GM12801 (cell line): Measurements from ENCODE around the gene CAST.

Experiments
- TF ChIP-seq, protein P1 (sequence below): IDR thresholded peaks from one replicate; pipeline ENCODE4 v1.5.1; 2011; ENCODE audit warnings: control low read depth; ENCODE audit not compliant: insufficient read length; ENCODE audit errors: extremely low read depth

The CAST gene

DNA sequence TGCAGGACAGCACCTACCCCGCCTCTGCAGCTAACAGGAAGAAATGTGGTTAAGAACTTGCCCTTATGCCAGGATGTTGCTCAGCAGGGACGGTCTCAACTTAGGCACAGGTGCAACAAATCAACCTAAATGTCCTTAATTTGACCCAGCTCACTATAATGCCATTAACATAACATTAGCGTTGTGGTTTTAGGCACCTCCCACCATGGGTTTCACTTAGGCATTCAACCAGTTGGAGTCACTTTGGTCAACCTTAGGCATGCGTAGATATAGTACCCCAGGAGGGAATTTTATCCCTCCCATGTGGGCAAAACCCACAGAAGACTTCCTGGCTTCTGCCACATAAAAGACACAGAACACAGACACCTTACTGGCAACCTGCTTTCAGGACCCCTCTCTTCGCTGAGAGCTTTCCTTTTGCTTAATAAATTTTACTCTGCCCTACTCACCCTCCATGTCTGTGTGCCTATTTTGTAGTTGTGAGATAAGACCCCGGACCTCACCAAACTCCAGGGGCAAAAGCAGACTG is 154.3 kb downstream of the CAST start:
- TF ChIP-seq, protein P1, sequence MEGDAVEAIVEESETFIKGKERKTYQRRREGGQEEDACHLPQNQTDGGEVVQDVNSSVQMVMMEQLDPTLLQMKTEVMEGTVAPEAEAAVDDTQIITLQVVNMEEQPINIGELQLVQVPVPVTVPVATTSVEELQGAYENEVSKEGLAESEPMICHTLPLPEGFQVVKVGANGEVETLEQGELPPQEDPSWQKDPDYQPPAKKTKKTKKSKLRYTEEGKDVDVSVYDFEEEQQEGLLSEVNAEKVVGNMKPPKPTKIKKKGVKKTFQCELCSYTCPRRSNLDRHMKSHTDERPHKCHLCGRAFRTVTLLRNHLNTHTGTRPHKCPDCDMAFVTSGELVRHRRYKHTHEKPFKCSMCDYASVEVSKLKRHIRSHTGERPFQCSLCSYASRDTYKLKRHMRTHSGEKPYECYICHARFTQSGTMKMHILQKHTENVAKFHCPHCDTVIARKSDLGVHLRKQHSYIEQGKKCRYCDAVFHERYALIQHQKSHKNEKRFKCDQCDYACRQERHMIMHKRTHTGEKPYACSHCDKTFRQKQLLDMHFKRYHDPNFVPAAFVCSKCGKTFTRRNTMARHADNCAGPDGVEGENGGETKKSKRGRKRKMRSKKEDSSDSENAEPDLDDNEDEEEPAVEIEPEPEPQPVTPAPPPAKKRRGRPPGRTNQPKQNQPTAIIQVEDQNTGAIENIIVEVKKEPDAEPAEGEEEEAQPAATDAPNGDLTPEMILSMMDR: no peak

DNA sequence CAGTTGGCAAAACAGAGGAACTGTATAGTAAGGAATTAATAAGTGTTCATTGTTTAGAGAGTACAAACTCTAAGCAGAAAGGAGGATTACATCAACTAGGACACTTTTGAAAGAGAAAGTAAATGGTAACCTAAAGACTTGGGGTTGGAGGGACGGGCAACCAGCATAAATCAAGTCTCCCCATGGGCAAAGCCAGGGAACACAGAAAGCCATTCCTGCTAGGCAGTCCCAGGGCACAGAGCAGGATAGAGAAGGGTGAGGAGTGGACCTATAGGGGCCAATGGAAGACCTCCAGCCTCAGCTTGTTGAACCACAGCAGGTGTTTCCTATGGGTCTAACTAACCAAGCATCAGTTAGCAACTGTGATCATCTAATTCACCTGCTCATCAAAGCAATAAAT is 154.8 kb downstream of the CAST start:
- TF ChIP-seq, protein P1: no peak

DNA sequence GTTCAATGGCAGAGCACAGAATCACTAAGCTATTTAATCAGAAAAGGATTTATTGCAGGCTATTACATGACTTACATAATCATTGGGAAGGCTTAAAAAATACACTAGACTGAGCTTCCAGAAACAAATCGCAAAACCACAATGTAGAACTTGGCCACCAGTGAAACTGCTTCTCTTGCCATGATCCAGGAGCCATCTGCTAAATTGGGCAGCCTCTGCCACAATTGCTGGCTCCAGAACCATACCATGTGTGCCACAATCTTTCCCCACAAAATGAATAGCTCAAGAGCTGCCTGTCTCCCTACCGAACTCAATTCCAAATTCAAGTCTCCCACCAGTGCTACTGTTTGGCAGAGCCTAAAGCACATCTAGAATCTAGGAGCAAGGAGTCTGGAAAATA is 155.3 kb downstream of the CAST start:
- TF ChIP-seq, protein P1: no peak

DNA sequence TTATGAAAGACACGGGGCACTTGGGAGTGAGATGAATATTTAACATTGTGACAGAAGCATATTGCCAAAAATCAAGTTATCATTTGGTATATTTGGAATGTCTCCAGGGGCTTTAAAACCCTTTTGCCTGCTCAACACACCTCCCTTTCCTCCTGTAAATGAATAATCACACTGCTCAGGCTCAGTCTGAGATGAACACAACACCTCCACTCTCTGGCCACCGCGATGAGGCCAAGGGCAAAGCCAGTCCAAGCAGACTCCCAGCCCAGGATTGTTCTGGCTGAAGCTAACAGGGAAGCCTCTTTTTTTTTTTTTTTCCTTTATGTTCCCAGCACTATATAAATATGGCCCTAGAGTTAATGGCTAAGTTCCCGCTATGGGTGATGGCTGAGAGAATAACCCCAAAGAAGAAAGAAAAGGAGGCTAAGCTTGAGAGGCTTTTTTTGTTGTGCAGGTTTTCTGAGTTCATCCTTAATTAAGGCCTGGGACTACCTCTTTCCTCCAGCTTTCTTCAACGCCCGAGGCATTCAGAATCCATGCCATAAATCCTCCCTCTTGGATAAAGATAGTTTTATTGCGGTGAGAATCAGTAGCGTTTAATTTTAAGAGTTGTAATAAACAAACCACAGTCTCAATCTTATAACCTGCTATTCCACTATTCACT is 156.1 kb downstream of the CAST start:
- TF ChIP-seq, protein P1: no peak

DNA sequence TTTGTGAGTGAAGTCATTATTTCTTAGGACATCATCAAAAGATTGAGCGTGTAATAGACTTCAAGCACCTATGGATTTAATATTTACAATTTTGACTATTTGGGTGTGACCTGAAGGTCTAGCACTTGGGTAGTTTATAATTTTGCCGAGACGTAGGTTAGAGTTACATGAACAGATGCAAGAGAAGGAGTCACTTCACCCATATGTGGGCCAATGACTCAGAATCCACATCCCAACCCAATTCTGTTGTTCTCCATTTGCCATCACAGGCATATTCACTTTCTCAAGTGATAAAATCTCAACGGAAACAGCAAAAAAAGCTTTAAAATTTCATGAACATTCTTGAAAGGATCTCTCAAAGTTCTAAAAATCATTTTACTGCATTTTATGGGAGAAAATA is 157.6 kb downstream of the CAST start:
- TF ChIP-seq, protein P1: no peak

DNA sequence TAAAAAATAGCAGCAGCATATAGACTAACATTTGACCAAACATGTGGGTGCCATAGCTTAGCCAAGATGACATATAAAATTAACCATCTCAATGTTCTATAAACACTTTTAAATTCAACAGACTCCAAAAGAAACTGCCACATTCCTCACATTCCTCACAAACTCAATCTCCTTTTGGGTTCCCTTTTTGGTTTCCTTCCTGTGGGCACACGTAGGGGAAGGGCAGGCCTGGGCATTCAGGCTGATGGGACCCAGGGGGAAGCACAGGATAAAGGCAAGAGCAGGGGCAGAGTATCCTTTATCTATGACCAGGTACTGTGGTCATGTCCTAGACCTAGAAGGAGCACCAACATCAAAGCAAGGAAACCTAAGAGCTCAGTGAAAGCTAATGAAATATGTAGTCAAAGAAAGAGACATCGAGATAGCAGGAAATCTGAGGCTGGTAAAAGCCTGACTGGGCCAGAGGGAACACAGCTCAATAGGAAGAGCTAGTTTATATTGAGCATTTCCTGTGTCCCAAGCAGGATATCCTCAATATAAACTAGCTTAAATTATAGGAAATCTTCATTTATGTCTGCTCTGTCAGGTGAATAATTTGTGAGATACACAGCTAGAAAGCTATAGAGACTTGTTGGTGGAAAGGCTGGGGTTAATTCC is 159.2 kb downstream of the CAST start:
- TF ChIP-seq, protein P1: no peak

DNA sequence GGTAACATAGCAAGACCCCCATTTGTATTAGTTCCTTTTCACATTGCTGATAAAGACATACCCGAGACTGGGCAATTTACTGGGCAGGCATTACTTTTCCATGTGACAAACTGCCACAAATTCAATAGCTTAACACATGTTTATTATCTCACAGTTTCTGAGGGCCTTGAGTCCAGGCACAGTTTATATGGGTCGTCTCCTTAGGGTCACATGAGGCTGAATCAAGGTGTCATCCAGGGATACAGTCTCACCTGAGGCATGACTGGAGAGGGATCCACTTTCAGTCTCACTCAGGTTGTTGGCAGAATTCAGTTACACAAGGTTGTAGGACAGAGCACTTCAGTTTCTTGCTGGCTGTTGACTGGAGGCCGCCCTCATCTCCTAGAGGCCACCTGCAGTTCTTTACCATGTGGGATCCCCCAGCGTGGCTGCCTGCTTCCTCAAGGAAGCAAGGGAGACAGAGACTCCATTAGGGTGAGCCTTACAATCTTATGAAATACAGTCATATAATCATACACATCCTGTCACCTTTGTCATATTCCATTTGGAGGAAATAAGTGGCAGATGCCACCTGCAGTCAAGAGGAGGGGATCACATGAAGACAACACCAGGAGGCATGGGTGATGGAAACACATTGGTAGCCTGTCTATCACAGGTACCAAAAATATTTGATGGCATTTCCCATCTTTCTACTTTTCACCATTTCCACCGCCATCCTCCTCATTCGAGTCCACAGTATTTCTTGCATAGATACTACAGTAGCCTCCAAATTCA is 160.7 kb downstream of the CAST start:
- TF ChIP-seq, protein P1: no peak
